Keratinocyte (primary cell): ENCODE measurements around the gene TBC1D19. TPM values are rescaled to one million over a fixed set of nuclear protein-coding genes. Genes with fewer than 3 reads are reported as not detected.

ENCODE experiments used
- DNase-seq: peaks from one replicate; pipeline ENCODE4 v3.0.0-alpha.2; 2011; ENCODE audit warnings: low read depth, missing footprints, low spot score
- FAIRE-seq: peaks from 2 replicates; lab custom pipeline; 2011; peaks lifted over from hg19 to GRCh38; lab: Jason Lieb, UNC
- H2AFZ ChIP-seq: 2 replicates; pipeline ENCODE4 v1.6.0; 2012; ENCODE audit warnings: low read length, control low read depth, inconsistent platforms; ENCODE audit not compliant: control insufficient read depth
- H3K27ac ChIP-seq: 2 replicates; pipeline ENCODE4 v1.5.1; 2011; ENCODE audit warnings: low read length; ENCODE audit not compliant: control insufficient read depth, insufficient read depth
- H3K27me3 ChIP-seq: 3 replicates; pipeline ENCODE4 v1.6.0; 2011; ENCODE audit warnings: low read length; ENCODE audit not compliant: control insufficient read depth, insufficient read depth; ENCODE audit errors: extremely low read depth
- H3K36me3 ChIP-seq, 2 experiments: 2 replicates in 1 of 2; 3 replicates in 1 of 2; pipeline ENCODE4 v1.5.1; 2011; ENCODE audit warnings: low read length in 2 of 2, mild to moderate bottlenecking in 1 of 2; ENCODE audit not compliant: control insufficient read depth in 2 of 2, insufficient read depth in 2 of 2; ENCODE audit errors: extremely low read depth in 1 of 2
- H3K4me1 ChIP-seq: 3 replicates; pipeline ENCODE4 v1.5.1; 2011; ENCODE audit warnings: low read length; ENCODE audit not compliant: control insufficient read depth, insufficient read depth; ENCODE audit errors: extremely low read depth
- H3K4me2 ChIP-seq: 3 replicates; pipeline ENCODE4 v1.6.0; 2011; ENCODE audit warnings: low read depth, low read length; ENCODE audit not compliant: control insufficient read depth, insufficient read depth; ENCODE audit errors: extremely low read depth
- H3K4me3 ChIP-seq, 3 experiments: fragments of 200-600 bp in 1 of 3; sonication (generic) in 1 of 3; 2 replicates in 2 of 3; 3 replicates in 1 of 3; pipeline ENCODE4 v1.5.1; 2011 to 2016; ENCODE audit warnings: low read length in 3 of 3, mild to moderate bottlenecking in 3 of 3, control low read depth in 2 of 3, inconsistent platforms in 1 of 3, low read depth in 1 of 3, mixed read lengths in 1 of 3, mixed run types in 1 of 3, moderate library complexity in 1 of 3; ENCODE audit not compliant: control insufficient read depth in 2 of 3, insufficient read depth in 2 of 3; ENCODE audit errors: extremely low read depth in 1 of 3
- H3K79me2 ChIP-seq: 2 replicates; pipeline ENCODE4 v1.6.0; 2012; ENCODE audit warnings: low read length; ENCODE audit not compliant: control insufficient read depth, insufficient read depth
- H3K9ac ChIP-seq: 3 replicates; pipeline ENCODE4 v1.6.0; 2011; ENCODE audit warnings: low read length; ENCODE audit not compliant: control insufficient read depth, insufficient read depth; ENCODE audit errors: extremely low read depth
- H3K9me1 ChIP-seq: 3 replicates; pipeline ENCODE4 v1.6.0; 2011; ENCODE audit warnings: low read length; ENCODE audit not compliant: control insufficient read depth, insufficient read depth; ENCODE audit errors: extremely low read depth
- H3K9me3 ChIP-seq: 2 replicates; pipeline ENCODE4 v1.5.1; 2012; ENCODE audit warnings: low read depth, low read length; ENCODE audit not compliant: control insufficient read depth
- H4K20me1 ChIP-seq: 3 replicates; pipeline ENCODE4 v1.6.0; 2011; ENCODE audit warnings: low read length; ENCODE audit not compliant: control insufficient read depth, insufficient read depth; ENCODE audit errors: extremely low read depth
- CTCF ChIP-seq, 3 experiments: IDR thresholded peaks in 1 of 3; conservative IDR thresholded peaks in 1 of 3; optimal IDR thresholded peaks in 1 of 3; 2 replicates in 2 of 3; 3 replicates in 1 of 3; pipeline versions ENCODE3 to v1.5.1; 2011; ENCODE audit warnings: low read length in 3 of 3, mild to moderate bottlenecking in 3 of 3, moderate library complexity in 2 of 3, control low read depth in 1 of 3, inconsistent platforms in 1 of 3; ENCODE audit not compliant: insufficient read depth in 2 of 3; ENCODE audit errors: extremely low read depth in 1 of 3
- EZH2 ChIP-seq: IDR thresholded peaks from one replicate; pipeline ENCODE4 v1.6.1; 2012; ENCODE audit warnings: inconsistent platforms, mild to moderate bottlenecking, low read length, moderate library complexity
- dilution Hi-C: fragments of 300-500 bp; cut with MboI; formaldehyde crosslinking; loops from one replicate; pipeline ENCODE4 v1.7.0; 2020; ENCODE audit warnings: low sequenced_read_pairs; ENCODE audit not compliant: extremely low pct_ligation_motif_present
- polyA plus RNA-seq, 5 experiments: library from polyadenylated mRNA; depleted of rRNA in 3 of 5; stranded (reverse) in 3 of 5; stranded (forward) in 1 of 5; unstranded in 1 of 5; fragments of >200 nt; gene quantifications; 1 replicate in 1 of 5; 2 replicates in 3 of 5; 3 replicates in 1 of 5; pipeline versions ENCODE4 v1.2.1 to v1.2.3, GENCODE V29; 2011 to 2012; ENCODE audit warnings: missing spikeins in 2 of 5, low read depth in 1 of 5, low replicate concordance in 1 of 5

Gene TBC1D19
- polyA plus RNA-seq, 1 donor (not counting 4 experiments of a cell fraction or from before 2014, with no cell fraction given) = 11.3 TPM

- no peak for DNase-seq
- H3K9ac ChIP-seq = no peak overlapping the region
- H3K4me2 ChIP-seq = peak overlapping the region; percentile 71
These were observed 103.8 kb downstream of the TBC1D19 start for GRCh38 chr4:26687728-26688127.

DNA sequence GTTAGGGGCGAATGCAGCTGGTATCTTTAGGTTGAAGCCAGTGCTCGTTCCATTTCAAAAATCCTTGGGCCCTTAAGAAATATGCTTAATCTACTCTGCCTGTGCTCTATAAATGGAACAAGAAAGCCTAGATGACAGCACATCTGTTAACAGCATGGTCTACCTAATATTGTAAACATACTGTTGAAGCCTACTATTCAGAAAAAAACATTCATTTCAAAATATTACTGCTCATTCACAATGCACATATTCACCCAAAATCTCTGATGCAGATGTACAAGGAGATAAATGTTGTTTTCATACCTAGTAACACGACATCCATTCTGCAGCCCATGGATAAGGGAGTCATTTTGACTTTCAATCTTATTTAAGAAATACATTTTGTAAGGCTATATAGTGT lies 106.6 kb downstream of the TBC1D19 start:
- H3K9me3 ChIP-seq = no peaks in the 10 kb centered on the region
- H3K36me3 ChIP-seq = no peaks in the 10 kb centered on the region
- no peaks in the 10 kb centered on the region for H3K79me2 ChIP-seq
- dilution Hi-C loops = no loop called here
- H3K27ac ChIP-seq = no peak overlapping the region
- H3K4me1 ChIP-seq = peaks cover 10% of the 10 kb centered on the region
- no peaks in the 10 kb centered on the region for H4K20me1 ChIP-seq
- FAIRE-seq (no peak), DNase-seq (no peak)
- no peak overlapping the region for H3K9ac ChIP-seq
- H3K4me2 ChIP-seq = no peak overlapping the region
- no peak overlapping the region for H3K4me3 ChIP-seq
- H3K9me1 ChIP-seq = no peaks in the 10 kb centered on the region
- no peaks in the 10 kb centered on the region for H3K27me3 ChIP-seq
- TF ChIP-seq EZH2 (no peak), CTCF (optimal IDR thresholded peaks at IDR 0.05 in 1 of 3, IDR thresholded peaks at IDR 0.05 in 1 of 3, conservative IDR thresholded peaks at IDR 0.05 in 1 of 3; ENCODE audit: extremely low read depth in 1 of 3, insufficient read depth in 2 of 3, low read length in 3 of 3) (no peak)
- H2AFZ ChIP-seq = no peak overlapping the region

More at GRCh38 chr4:26687728-26688127, 103.8 kb downstream of the TBC1D19 start:
- dilution Hi-C loops = no loop called here
- no peaks in the 10 kb centered on the region for H3K9me1 ChIP-seq
- peak; percentile 53 for FAIRE-seq
- peaks cover 10% of the 10 kb centered on the region for H3K4me1 ChIP-seq
- TF ChIP-seq CTCF (optimal IDR thresholded peaks at IDR 0.05 in 1 of 3, IDR thresholded peaks at IDR 0.05 in 1 of 3, conservative IDR thresholded peaks at IDR 0.05 in 1 of 3; ENCODE audit: extremely low read depth in 1 of 3, insufficient read depth in 2 of 3, low read length in 3 of 3) = no peak
- TF ChIP-seq EZH2 = no peak
- no peaks in the 10 kb centered on the region for H3K9me3 ChIP-seq
- H3K36me3 ChIP-seq = no peaks in the 10 kb centered on the region
- H3K27me3 ChIP-seq = no peaks in the 10 kb centered on the region
- H3K79me2 ChIP-seq = no peaks in the 10 kb centered on the region
- no peaks in the 10 kb centered on the region for H4K20me1 ChIP-seq
- peak overlapping the region; percentile 18 for H3K27ac ChIP-seq
- peak overlapping the region; percentile 38 for H2AFZ ChIP-seq
- peak overlapping the region in 1 of 3 experiments; percentile 31 for H3K4me3 ChIP-seq
